Mesenchymal stem cell (in vitro differentiated cells and primary cell): Measurements from ENCODE around the gene CABYR.

ENCODE experiments used
- DNase-seq: peaks from one replicate; pipeline ENCODE4 v3.0.0-alpha.2; 2013
- H2AFZ ChIP-seq: one replicate; pipeline ENCODE4 v1.6.1; 2013; ENCODE audit warnings: low read depth, mild to moderate bottlenecking, control low read depth, inconsistent platforms, low read length, moderate library complexity
- H2AK5ac ChIP-seq: 2 replicates; pipeline ENCODE4 v1.6.1; 2013; ENCODE audit warnings: low read length, moderate library complexity, mild to moderate bottlenecking, inconsistent platforms; ENCODE audit not compliant: severe bottlenecking
- H2BK120ac ChIP-seq: one replicate; pipeline ENCODE4 v1.6.1; 2013; ENCODE audit warnings: low read depth, mild to moderate bottlenecking, inconsistent platforms, low read length, moderate library complexity
- H2BK12ac ChIP-seq, 2 experiments: one replicate each; pipeline ENCODE4 v1.6.1; 2013; ENCODE audit warnings: inconsistent platforms in 2 of 2, low read length in 2 of 2, mild to moderate bottlenecking in 2 of 2, moderate library complexity in 2 of 2, control low read depth in 1 of 2
- H2BK15ac ChIP-seq: one replicate; pipeline ENCODE4 v1.6.1; 2013; ENCODE audit warnings: mild to moderate bottlenecking, low read depth, inconsistent platforms; ENCODE audit not compliant: poor library complexity, severe bottlenecking
- H2BK5ac ChIP-seq: 2 replicates; pipeline ENCODE4 v1.6.1; 2013; ENCODE audit warnings: low read depth, mild to moderate bottlenecking, low read length, control low read depth, inconsistent platforms; ENCODE audit not compliant: poor library complexity, severe bottlenecking
- H3K14ac ChIP-seq, 2 experiments: one replicate each; pipeline ENCODE4 v1.6.1; 2013; ENCODE audit warnings: inconsistent platforms in 2 of 2, low read length in 2 of 2, control low read depth in 1 of 2, mild to moderate bottlenecking in 1 of 2, moderate library complexity in 1 of 2
- H3K18ac ChIP-seq, 2 experiments: one replicate each; pipeline ENCODE4 v1.6.1; 2013; ENCODE audit warnings: inconsistent platforms in 2 of 2, low read length in 2 of 2, control low read depth in 1 of 2, low read depth in 1 of 2, mild to moderate bottlenecking in 1 of 2
- H3K23ac ChIP-seq, 2 experiments: one replicate each; pipeline ENCODE4 v1.6.1; 2013; ENCODE audit warnings: inconsistent platforms in 2 of 2, low read length in 2 of 2, mild to moderate bottlenecking in 2 of 2, moderate library complexity in 2 of 2, control low read depth in 1 of 2
- H3K27ac ChIP-seq: 2 replicates; pipeline ENCODE4 v1.5.1; 2013; ENCODE audit warnings: mild to moderate bottlenecking, moderate library complexity, low read length, control low read depth, inconsistent platforms; ENCODE audit not compliant: poor library complexity, severe bottlenecking
- H3K27me3 ChIP-seq, 2 experiments: 2 replicates each; pipeline versions ENCODE4 v1.6.1 to v1.7.0; 2013; ENCODE audit warnings: low read length in 2 of 2, mild to moderate bottlenecking in 2 of 2, moderate library complexity in 2 of 2, control low read depth in 1 of 2, inconsistent platforms in 1 of 2; ENCODE audit not compliant: control insufficient read depth in 1 of 2, insufficient read depth in 1 of 2
- H3K36me3 ChIP-seq, 2 experiments: 2 replicates each; pipeline versions ENCODE4 v1.6.1 to v1.7.0; 2013; ENCODE audit warnings: low read length in 2 of 2, control low read depth in 1 of 2, inconsistent platforms in 1 of 2, low read depth in 1 of 2, mild to moderate bottlenecking in 1 of 2; ENCODE audit not compliant: insufficient read depth in 2 of 2, control insufficient read depth in 1 of 2
- H3K4ac ChIP-seq, 2 experiments: one replicate each; pipeline ENCODE4 v1.6.1; 2013; ENCODE audit warnings: inconsistent platforms in 2 of 2, low read length in 2 of 2, mild to moderate bottlenecking in 2 of 2, moderate library complexity in 2 of 2, control low read depth in 1 of 2, low read depth in 1 of 2
- H3K4me1 ChIP-seq: 2 replicates; pipeline ENCODE4 v1.6.1; 2013; ENCODE audit warnings: low read depth, low read length, control low read depth; ENCODE audit not compliant: control insufficient read depth, insufficient read depth
- H3K4me2 ChIP-seq: 2 replicates; pipeline ENCODE4 v1.6.1; 2013; ENCODE audit warnings: low read length, mild to moderate bottlenecking, inconsistent platforms; ENCODE audit not compliant: poor library complexity, severe bottlenecking
- H3K4me3 ChIP-seq, 2 experiments: 2 replicates each; pipeline versions ENCODE4 v1.5.1 to v1.7.0; 2013; ENCODE audit warnings: low read length in 2 of 2, mild to moderate bottlenecking in 2 of 2, control low read depth in 1 of 2, low read depth in 1 of 2; ENCODE audit not compliant: insufficient read depth in 1 of 2
- H3K79me1 ChIP-seq: replicated peaks from 2 replicates; pipeline ENCODE4 v1.6.1; 2013; ENCODE audit warnings: mild to moderate bottlenecking, control low read depth, low read length, inconsistent platforms; ENCODE audit not compliant: poor library complexity, severe bottlenecking
- H3K9ac ChIP-seq: 2 replicates; pipeline ENCODE4 v1.7.0; 2013; ENCODE audit warnings: mild to moderate bottlenecking, low read length, moderate library complexity
- H3K9me3 ChIP-seq: 2 replicates; pipeline ENCODE4 v1.7.0; 2013; ENCODE audit warnings: mild to moderate bottlenecking, low read length; ENCODE audit not compliant: control insufficient read depth
- H4K8ac ChIP-seq: one replicate; pipeline ENCODE4 v1.6.1; 2013; ENCODE audit warnings: inconsistent platforms, mild to moderate bottlenecking, low read length, moderate library complexity
- H4K91ac ChIP-seq: one replicate; pipeline ENCODE4 v1.6.1; 2013; ENCODE audit warnings: mild to moderate bottlenecking, low read length, inconsistent platforms
- WGBS: methylation state at CpG from one replicate; pipeline ENCODE4 v1.1.7; 2013; ENCODE audit warnings: mixed read lengths; 5-methylcytosine and 5-hydroxymethylcytosine counted together

CABYR gene

DNA sequence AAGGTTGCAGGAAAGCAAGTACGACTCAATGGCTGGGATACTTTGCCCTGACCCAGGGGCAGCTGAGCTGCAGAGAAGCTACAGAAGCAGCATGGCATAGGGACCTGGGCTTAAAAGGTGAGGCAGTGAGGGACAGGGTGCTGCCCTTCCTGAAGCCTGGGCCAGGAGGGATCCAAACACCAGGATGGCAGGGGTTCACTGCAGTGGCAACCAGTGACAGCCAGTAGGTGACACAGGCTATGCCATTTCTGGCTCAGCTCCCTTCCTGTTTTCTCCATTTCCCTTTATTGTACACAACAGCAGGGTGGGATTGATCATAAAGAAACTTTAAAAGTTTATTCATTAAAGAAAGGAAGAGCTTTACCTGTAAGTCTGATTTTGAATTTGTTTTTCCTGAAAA is 48.8 kb downstream of the CABYR start:
- WGBS, result 100% methylated on average over 1 of the region's 1 CpG
- peak overlapping the region; percentile 35 for H2AK5ac ChIP-seq
- H2AFZ ChIP-seq, result no peak overlapping the region
- no peaks in the 10 kb centered on the region for H3K9me3 ChIP-seq
- DNase-seq, result no peak
- H3K36me3 ChIP-seq, result peaks cover 4 to 5% of the 10 kb centered on the region in 2 experiments
- H2BK15ac ChIP-seq, result no peak overlapping the region
- H2BK120ac ChIP-seq, result no peak overlapping the region
- H4K8ac ChIP-seq, result no peak overlapping the region
- H3K14ac ChIP-seq, result no peak overlapping the region
- peaks cover 5% of the 10 kb centered on the region for H3K4me1 ChIP-seq
- H3K27me3 ChIP-seq, result no peaks in the 10 kb centered on the region
- no peak overlapping the region for H3K18ac ChIP-seq
- no peak overlapping the region for H2BK12ac ChIP-seq
- H4K91ac ChIP-seq, result no peak overlapping the region
- peaks cover 4% of the 10 kb centered on the region for H3K79me1 ChIP-seq
- H3K4me3 ChIP-seq, result no peak overlapping the region
- no peak overlapping the region for H3K4ac ChIP-seq
- no peak overlapping the region for H3K9ac ChIP-seq
- H3K4me2 ChIP-seq, result no peak overlapping the region
- H2BK5ac ChIP-seq, result no peak overlapping the region
- H3K27ac ChIP-seq, result no peak overlapping the region
- H3K23ac ChIP-seq, result no peak overlapping the region

DNA sequence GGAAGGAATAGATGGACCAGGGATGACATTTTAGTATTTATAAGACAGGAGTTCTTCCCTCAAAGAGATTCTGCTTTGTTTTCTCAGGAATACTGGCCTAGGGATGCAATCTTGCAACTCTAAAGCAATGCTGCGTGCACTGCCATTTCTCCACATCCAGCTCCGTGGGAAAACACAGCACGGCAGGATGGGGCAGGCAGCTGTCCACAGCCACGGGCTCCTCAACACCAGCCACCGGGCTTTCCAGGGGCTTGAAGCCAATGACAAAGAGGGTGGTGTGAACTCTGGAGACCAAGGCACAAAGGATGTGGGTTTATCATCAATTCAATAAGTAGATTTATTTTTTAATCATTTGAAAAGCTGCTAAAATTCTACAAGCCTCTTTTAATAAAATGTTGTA is 49.3 kb downstream of the CABYR start:
- Histone ChIP-seq H3K4me3 (no peak overlapping the region), H4K8ac (no peak overlapping the region), H2BK12ac (no peak overlapping the region), H3K27ac (no peak overlapping the region), H3K27me3 (no peaks in the 10 kb centered on the region), H3K4ac (no peak overlapping the region), H4K91ac (no peak overlapping the region), H3K4me1 (peaks cover 5% of the 10 kb centered on the region), H2BK5ac (no peak overlapping the region), H3K4me2 (no peak overlapping the region), H3K9ac (no peak overlapping the region), H2AFZ (no peak overlapping the region), H3K79me1 (peaks cover 4% of the 10 kb centered on the region), H3K36me3 (peaks cover 4 to 5% of the 10 kb centered on the region in 2 experiments), H3K9me3 (no peaks in the 10 kb centered on the region), H3K18ac (no peak overlapping the region), H3K23ac (no peak overlapping the region), H2BK120ac (no peak overlapping the region), H3K14ac (no peak overlapping the region), H2AK5ac (no peak overlapping the region), H2BK15ac (no peak overlapping the region)
- WGBS, result 96% methylated on average over 5 of the region's 5 CpGs
- no peak for DNase-seq

DNA sequence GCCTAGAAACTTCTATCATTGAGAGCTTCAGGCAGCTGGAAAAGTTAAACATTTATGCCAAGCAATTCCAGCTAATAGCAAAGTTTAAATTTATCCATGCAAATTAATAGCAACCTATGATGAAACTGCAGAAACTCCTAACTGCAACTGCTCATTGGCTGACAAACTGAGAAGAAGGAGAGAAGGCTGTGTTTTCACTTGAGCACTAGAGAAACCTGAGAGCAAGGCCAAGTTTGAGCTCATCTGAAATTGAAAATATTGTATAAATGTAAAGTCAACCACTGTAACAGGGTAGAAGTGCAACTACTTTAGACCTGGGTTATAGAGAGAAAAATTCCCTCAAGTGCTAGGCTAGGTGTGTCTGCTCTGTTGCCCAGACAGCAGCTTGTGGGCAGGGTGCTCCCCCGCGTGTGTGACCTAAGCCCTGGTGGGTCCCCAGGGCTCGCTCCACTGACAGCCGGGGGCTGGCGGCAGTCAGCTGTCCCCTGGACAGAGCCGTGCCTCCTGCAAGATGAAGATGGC is 50.2 kb downstream of the CABYR start:
- Histone ChIP-seq H3K18ac (no peak overlapping the region), H2BK12ac (no peak overlapping the region), H3K4me3 (no peak overlapping the region), H3K14ac (no peak overlapping the region), H3K79me1 (peaks cover 4% of the 10 kb centered on the region), H3K27ac (no peak overlapping the region), H4K8ac (no peak overlapping the region), H3K4ac (no peak overlapping the region), H2AFZ (no peak overlapping the region), H3K9ac (no peak overlapping the region), H3K9me3 (no peaks in the 10 kb centered on the region), H3K4me1 (peaks cover 5% of the 10 kb centered on the region), H2BK5ac (no peak overlapping the region), H2AK5ac (no peak overlapping the region), H3K27me3 (no peaks in the 10 kb centered on the region), H2BK120ac (no peak overlapping the region), H3K4me2 (no peak overlapping the region), H3K36me3 (peaks cover 5 to 7% of the 10 kb centered on the region in 2 experiments), H2BK15ac (no peak overlapping the region), H4K91ac (no peak overlapping the region), H3K23ac (no peak overlapping the region)
- WGBS, result 75% methylated on average over 6 of the region's 6 CpGs
- DNase-seq, result no peak

DNA sequence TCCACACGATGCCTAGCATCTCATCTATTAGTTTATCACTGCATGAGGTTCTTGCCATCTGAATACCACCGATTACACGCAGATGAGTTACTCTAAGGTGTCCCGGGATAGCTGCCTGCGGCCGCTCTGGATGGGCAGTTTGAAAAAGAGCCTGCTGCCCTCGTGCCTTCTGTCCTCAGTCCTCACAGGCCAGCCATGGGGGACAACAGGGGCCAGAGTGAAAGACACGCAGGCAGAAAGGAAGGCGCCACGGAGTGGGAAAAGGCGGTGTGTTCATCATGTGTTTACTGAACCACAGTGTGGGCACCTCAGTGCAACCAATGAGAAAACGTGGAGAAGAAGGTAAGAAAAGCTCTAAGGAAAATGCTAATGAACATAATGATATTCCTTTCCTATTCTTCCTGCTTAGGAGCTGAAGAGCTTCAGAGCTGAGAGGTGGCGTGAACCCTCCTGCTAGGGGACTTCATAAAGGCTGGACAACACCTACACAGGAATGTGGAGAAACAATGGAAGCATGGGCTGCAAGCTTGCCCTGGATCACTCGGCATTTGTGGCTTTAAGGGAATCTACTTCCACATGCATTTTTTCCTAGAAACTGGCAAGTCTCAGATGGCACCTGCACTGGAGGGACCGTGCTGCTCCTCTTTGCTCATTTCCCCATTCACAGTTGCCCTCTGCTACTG is 50.9 kb downstream of the CABYR start:
- H3K79me1 ChIP-seq, result peaks cover 4% of the 10 kb centered on the region
- peaks cover 5% of the 10 kb centered on the region for H3K4me1 ChIP-seq
- no peaks in the 10 kb centered on the region for H3K27me3 ChIP-seq
- no peak overlapping the region for H2BK5ac ChIP-seq
- no peak overlapping the region for H4K91ac ChIP-seq
- H2AFZ ChIP-seq, result no peak overlapping the region
- H3K4ac ChIP-seq, result no peak overlapping the region
- H2BK15ac ChIP-seq, result no peak overlapping the region
- H2AK5ac ChIP-seq, result no peak overlapping the region
- 98% methylated on average over 14 of the region's 15 CpGs for WGBS
- no peak overlapping the region for H3K27ac ChIP-seq
- no peaks in the 10 kb centered on the region for H3K9me3 ChIP-seq
- no peak overlapping the region for H3K18ac ChIP-seq
- no peak overlapping the region for H3K4me3 ChIP-seq
- H2BK12ac ChIP-seq, result no peak overlapping the region
- H3K36me3 ChIP-seq, result peaks cover 5 to 13% of the 10 kb centered on the region in 2 experiments
- H3K4me2 ChIP-seq, result no peak overlapping the region
- no peak overlapping the region for H3K14ac ChIP-seq
- DNase-seq, result no peak
- no peak overlapping the region for H3K23ac ChIP-seq
- H2BK120ac ChIP-seq, result no peak overlapping the region
- H3K9ac ChIP-seq, result no peak overlapping the region
- no peak overlapping the region for H4K8ac ChIP-seq
